ENCODE measurements around the gene TRMT10B. TPM values are rescaled to one million over a fixed set of nuclear protein-coding genes. Genes with fewer than 3 reads are reported as not detected.

The TRMT10B gene
- polyA plus RNA-seq (2013, experiment 1 of 4): 11.2 TPM
- 10.5 TPM for polyA plus RNA-seq (2013, experiment 2 of 4)
- polyA plus RNA-seq (2013, experiment 3 of 4): 8.9 TPM
- polyA plus RNA-seq (2013, experiment 4 of 4): 9.6 TPM

GRCh38 chr9:37753489-37754190 is at the start of gene TRMT10B:
TRMT10B (plus strand) TSS chr9:37753805; CDS start chr9:37761932, 8,127 bp downstream.
- Histone ChIP-seq H3K9me3 (ENCODE audit: control insufficient read depth, low read length) (no peaks in the 10 kb centered on the region), H3K27me3 (ENCODE audit: control insufficient read depth, insufficient read depth, low read length, poor library complexity, severe bottlenecking) (no peaks in the 10 kb centered on the region), H3K27ac (ENCODE audit: insufficient read depth, low read depth, low read length, poor library complexity, severe bottlenecking) (no peak within 1 kb of the TSS), H3K4me3 (ENCODE audit: insufficient read depth, low read depth, low read length) (peak within 1 kb of the TSS; percentile 66), H3K36me3 (ENCODE audit: control insufficient read depth, insufficient read depth, low read length) (no peaks in the 10 kb centered on the region), H3K4me1 (ENCODE audit: control insufficient read depth, insufficient read depth, low read length) (no peaks in the 10 kb centered on the region)
- 5% methylated on average over 39 to 40 of the region's 40 CpGs for WGBS, 2 experiments

GRCh38 chr9:37705787-37706186 is 47.8 kb upstream of the TRMT10B start:
- H3K27ac ChIP-seq (ENCODE audit: insufficient read depth, low read depth, low read length, poor library complexity, severe bottlenecking): no peak overlapping the region
- no peaks in the 10 kb centered on the region for H3K36me3 ChIP-seq (ENCODE audit: control insufficient read depth, insufficient read depth, low read length)
- no peaks in the 10 kb centered on the region for H3K4me1 ChIP-seq (ENCODE audit: control insufficient read depth, insufficient read depth, low read length)
- no peaks in the 10 kb centered on the region for H3K9me3 ChIP-seq (ENCODE audit: control insufficient read depth, low read length)
- H3K4me3 ChIP-seq (ENCODE audit: insufficient read depth, low read depth, low read length): no peak overlapping the region
- 89 to 90% methylated on average over 3 of the region's 3 CpGs for WGBS, 2 experiments
- no peaks in the 10 kb centered on the region for H3K27me3 ChIP-seq (ENCODE audit: control insufficient read depth, insufficient read depth, low read length, poor library complexity, severe bottlenecking)

- Histone ChIP-seq H3K9me3 (ENCODE audit: control insufficient read depth, low read length) (no peaks in the 10 kb centered on the region), H3K27ac (ENCODE audit: insufficient read depth, low read depth, low read length, poor library complexity, severe bottlenecking) (no peak overlapping the region), H3K4me3 (ENCODE audit: insufficient read depth, low read depth, low read length) (no peak overlapping the region), H3K36me3 (ENCODE audit: control insufficient read depth, insufficient read depth, low read length) (no peaks in the 10 kb centered on the region), H3K27me3 (ENCODE audit: control insufficient read depth, insufficient read depth, low read length, poor library complexity, severe bottlenecking) (no peaks in the 10 kb centered on the region), H3K4me1 (ENCODE audit: control insufficient read depth, insufficient read depth, low read length) (no peaks in the 10 kb centered on the region)
- WGBS, 2 experiments: 84 to 96% methylated on average over 3 of the region's 3 CpGs
Observed at GRCh38 chr9:37706290-37706689, 47.3 kb upstream of the TRMT10B start.

- H3K4me1 ChIP-seq (ENCODE audit: control insufficient read depth, insufficient read depth, low read length): no peaks in the 10 kb centered on the region
- 91 to 92% methylated on average over 3 of the region's 4 CpGs for WGBS, 2 experiments
- no peaks in the 10 kb centered on the region for H3K27me3 ChIP-seq (ENCODE audit: control insufficient read depth, insufficient read depth, low read length, poor library complexity, severe bottlenecking)
- H3K4me3 ChIP-seq (ENCODE audit: insufficient read depth, low read depth, low read length): no peak overlapping the region
- H3K27ac ChIP-seq (ENCODE audit: insufficient read depth, low read depth, low read length, poor library complexity, severe bottlenecking): no peak overlapping the region
- no peaks in the 10 kb centered on the region for H3K36me3 ChIP-seq (ENCODE audit: control insufficient read depth, insufficient read depth, low read length)
- H3K9me3 ChIP-seq (ENCODE audit: control insufficient read depth, low read length): no peaks in the 10 kb centered on the region
Observed at GRCh38 chr9:37707748-37708147, 45.9 kb upstream of the TRMT10B start.

GRCh38 chr9:37710046-37710445 is 43.6 kb upstream of the TRMT10B start:
- Histone ChIP-seq H3K36me3 (ENCODE audit: control insufficient read depth, insufficient read depth, low read length) (no peaks in the 10 kb centered on the region), H3K9me3 (ENCODE audit: control insufficient read depth, low read length) (no peaks in the 10 kb centered on the region), H3K4me1 (ENCODE audit: control insufficient read depth, insufficient read depth, low read length) (no peaks in the 10 kb centered on the region), H3K4me3 (ENCODE audit: insufficient read depth, low read depth, low read length) (no peak overlapping the region), H3K27me3 (ENCODE audit: control insufficient read depth, insufficient read depth, low read length, poor library complexity, severe bottlenecking) (no peaks in the 10 kb centered on the region), H3K27ac (ENCODE audit: insufficient read depth, low read depth, low read length, poor library complexity, severe bottlenecking) (no peak overlapping the region)
- 95 to 97% methylated on average over 3 of the region's 3 CpGs for WGBS, 2 experiments

- no peak overlapping the region for H3K27ac ChIP-seq (ENCODE audit: insufficient read depth, low read depth, low read length, poor library complexity, severe bottlenecking)
- no peak overlapping the region for H3K4me3 ChIP-seq (ENCODE audit: insufficient read depth, low read depth, low read length)
- WGBS, 2 experiments: 87 to 90% methylated on average over 4 of the region's 4 CpGs
- H3K4me1 ChIP-seq (ENCODE audit: control insufficient read depth, insufficient read depth, low read length): no peaks in the 10 kb centered on the region
- H3K27me3 ChIP-seq (ENCODE audit: control insufficient read depth, insufficient read depth, low read length, poor library complexity, severe bottlenecking): no peaks in the 10 kb centered on the region
- no peaks in the 10 kb centered on the region for H3K36me3 ChIP-seq (ENCODE audit: control insufficient read depth, insufficient read depth, low read length)
- H3K9me3 ChIP-seq (ENCODE audit: control insufficient read depth, low read length): no peaks in the 10 kb centered on the region
Observed at GRCh38 chr9:37715260-37715659, 38.3 kb upstream of the TRMT10B start.

GRCh38 chr9:37715991-37716505 is 37.6 kb upstream of the TRMT10B start:
- WGBS, 2 experiments: 89 to 93% methylated on average over 5 of the region's 5 CpGs
- Histone ChIP-seq H3K4me3 (ENCODE audit: insufficient read depth, low read depth, low read length) (no peak overlapping the region), H3K9me3 (ENCODE audit: control insufficient read depth, low read length) (no peaks in the 10 kb centered on the region), H3K4me1 (ENCODE audit: control insufficient read depth, insufficient read depth, low read length) (no peaks in the 10 kb centered on the region), H3K36me3 (ENCODE audit: control insufficient read depth, insufficient read depth, low read length) (no peaks in the 10 kb centered on the region), H3K27ac (ENCODE audit: insufficient read depth, low read depth, low read length, poor library complexity, severe bottlenecking) (no peak overlapping the region), H3K27me3 (ENCODE audit: control insufficient read depth, insufficient read depth, low read length, poor library complexity, severe bottlenecking) (no peaks in the 10 kb centered on the region)

- no peaks in the 10 kb centered on the region for H3K9me3 ChIP-seq (ENCODE audit: control insufficient read depth, low read length)
- H3K36me3 ChIP-seq (ENCODE audit: control insufficient read depth, insufficient read depth, low read length): no peaks in the 10 kb centered on the region
- H3K27me3 ChIP-seq (ENCODE audit: control insufficient read depth, insufficient read depth, low read length, poor library complexity, severe bottlenecking): no peaks in the 10 kb centered on the region
- no peak overlapping the region for H3K27ac ChIP-seq (ENCODE audit: insufficient read depth, low read depth, low read length, poor library complexity, severe bottlenecking)
- 86 to 96% methylated on average over 1 to 2 of the region's 2 CpGs for WGBS, 2 experiments
- H3K4me1 ChIP-seq (ENCODE audit: control insufficient read depth, insufficient read depth, low read length): no peaks in the 10 kb centered on the region
- no peak overlapping the region for H3K4me3 ChIP-seq (ENCODE audit: insufficient read depth, low read depth, low read length)
Observed at GRCh38 chr9:37719526-37719925, 34.1 kb upstream of the TRMT10B start.

- Histone ChIP-seq H3K4me1 (ENCODE audit: control insufficient read depth, insufficient read depth, low read length) (peaks cover 6% of the 10 kb centered on the region), H3K27me3 (ENCODE audit: control insufficient read depth, insufficient read depth, low read length, poor library complexity, severe bottlenecking) (no peaks in the 10 kb centered on the region), H3K9me3 (ENCODE audit: control insufficient read depth, low read length) (no peaks in the 10 kb centered on the region), H3K36me3 (ENCODE audit: control insufficient read depth, insufficient read depth, low read length) (no peaks in the 10 kb centered on the region), H3K27ac (ENCODE audit: insufficient read depth, low read depth, low read length, poor library complexity, severe bottlenecking) (no peak overlapping the region), H3K4me3 (ENCODE audit: insufficient read depth, low read depth, low read length) (no peak overlapping the region)
- 94 to 96% methylated on average over 5 of the region's 5 CpGs for WGBS, 2 experiments
Observed at GRCh38 chr9:37727013-37727412, 26.6 kb upstream of the TRMT10B start.

GRCh38 chr9:37729499-37729898 is 24.1 kb upstream of the TRMT10B start:
- Histone ChIP-seq H3K36me3 (ENCODE audit: control insufficient read depth, insufficient read depth, low read length) (no peaks in the 10 kb centered on the region), H3K27ac (ENCODE audit: insufficient read depth, low read depth, low read length, poor library complexity, severe bottlenecking) (no peak overlapping the region), H3K27me3 (ENCODE audit: control insufficient read depth, insufficient read depth, low read length, poor library complexity, severe bottlenecking) (no peaks in the 10 kb centered on the region), H3K4me3 (ENCODE audit: insufficient read depth, low read depth, low read length) (no peak overlapping the region), H3K9me3 (ENCODE audit: control insufficient read depth, low read length) (no peaks in the 10 kb centered on the region), H3K4me1 (ENCODE audit: control insufficient read depth, insufficient read depth, low read length) (peaks cover 6% of the 10 kb centered on the region)
- WGBS, 2 experiments: 92 to 94% methylated on average over 9 of the region's 9 CpGs
